ENCODE results near the gene PLAAT4.

PLAAT4 gene

DNA sequence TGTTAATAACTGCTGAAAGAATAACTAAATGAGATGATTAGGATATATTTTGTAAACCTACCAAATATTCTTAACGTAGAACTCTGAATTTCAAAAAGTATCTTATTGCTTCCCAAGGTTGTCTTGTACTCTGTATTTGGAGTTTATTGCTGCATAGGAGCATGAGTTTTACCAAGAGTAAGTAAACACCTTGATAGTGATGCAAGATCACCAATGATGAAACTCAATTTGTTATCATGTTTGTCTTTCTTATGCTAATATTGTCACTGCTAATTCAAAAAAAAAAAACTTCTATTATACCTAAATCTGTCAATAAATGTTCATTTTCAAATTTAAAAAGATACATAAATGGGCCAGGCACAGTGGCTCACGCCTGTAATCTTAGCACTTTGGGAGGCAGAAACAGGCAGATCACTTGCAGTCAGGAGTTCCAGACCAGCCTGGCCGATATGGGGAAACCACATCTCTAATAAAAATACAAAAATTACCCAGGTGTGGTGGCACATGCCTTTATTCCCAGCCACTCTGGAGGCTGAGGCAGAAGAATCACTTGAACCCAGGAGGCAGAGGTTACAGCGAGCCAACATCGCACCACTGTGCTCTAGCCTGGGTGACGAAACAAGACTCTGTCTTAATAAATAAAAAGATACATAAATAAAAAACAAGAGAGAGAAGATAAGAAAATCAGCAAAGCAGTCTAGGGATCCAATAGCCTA lies 50.0 kb downstream of the PLAAT4 start:
- ChIA-PET POLR2A (no interaction called here), CTCF (no interaction called here)
- no peak for TF ChIP-seq TARDBP (IDR thresholded peaks at IDR 0.05)
- DNase-seq (ENCODE audit: extremely low spot score): no peak

GRCh38 chr11:63589000-63589399 lies 52.4 kb downstream of the PLAAT4 start:
- TF ChIP-seq, protein P1, sequence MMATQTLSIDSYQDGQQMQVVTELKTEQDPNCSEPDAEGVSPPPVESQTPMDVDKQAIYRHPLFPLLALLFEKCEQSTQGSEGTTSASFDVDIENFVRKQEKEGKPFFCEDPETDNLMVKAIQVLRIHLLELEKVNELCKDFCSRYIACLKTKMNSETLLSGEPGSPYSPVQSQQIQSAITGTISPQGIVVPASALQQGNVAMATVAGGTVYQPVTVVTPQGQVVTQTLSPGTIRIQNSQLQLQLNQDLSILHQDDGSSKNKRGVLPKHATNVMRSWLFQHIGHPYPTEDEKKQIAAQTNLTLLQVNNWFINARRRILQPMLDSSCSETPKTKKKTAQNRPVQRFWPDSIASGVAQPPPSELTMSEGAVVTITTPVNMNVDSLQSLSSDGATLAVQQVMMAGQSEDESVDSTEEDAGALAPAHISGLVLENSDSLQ (IDR thresholded peaks at IDR 0.05): no peak
- TF ChIP-seq FOXM1 (IDR thresholded peaks at IDR 0.05; ENCODE audit: borderline replicate concordance) (no peak), FOXA1 (IDR thresholded peaks at IDR 0.05) (no peak), CTBP1 (IDR thresholded peaks at IDR 0.05; ENCODE audit: borderline replicate concordance) (no peak), L3MBTL2 (conservative IDR thresholded peaks at IDR 0.05) (no peak)
- ChIA-PET POLR2A (no interaction called here), CTCF (interaction anchor here (0.5 kb wide), 1 partner anchor 72 kb away, joined by 3 read pairs; no protein-coding TSS in a partner anchor)
- no peak for DNase-seq (ENCODE audit: extremely low spot score)

DNA sequence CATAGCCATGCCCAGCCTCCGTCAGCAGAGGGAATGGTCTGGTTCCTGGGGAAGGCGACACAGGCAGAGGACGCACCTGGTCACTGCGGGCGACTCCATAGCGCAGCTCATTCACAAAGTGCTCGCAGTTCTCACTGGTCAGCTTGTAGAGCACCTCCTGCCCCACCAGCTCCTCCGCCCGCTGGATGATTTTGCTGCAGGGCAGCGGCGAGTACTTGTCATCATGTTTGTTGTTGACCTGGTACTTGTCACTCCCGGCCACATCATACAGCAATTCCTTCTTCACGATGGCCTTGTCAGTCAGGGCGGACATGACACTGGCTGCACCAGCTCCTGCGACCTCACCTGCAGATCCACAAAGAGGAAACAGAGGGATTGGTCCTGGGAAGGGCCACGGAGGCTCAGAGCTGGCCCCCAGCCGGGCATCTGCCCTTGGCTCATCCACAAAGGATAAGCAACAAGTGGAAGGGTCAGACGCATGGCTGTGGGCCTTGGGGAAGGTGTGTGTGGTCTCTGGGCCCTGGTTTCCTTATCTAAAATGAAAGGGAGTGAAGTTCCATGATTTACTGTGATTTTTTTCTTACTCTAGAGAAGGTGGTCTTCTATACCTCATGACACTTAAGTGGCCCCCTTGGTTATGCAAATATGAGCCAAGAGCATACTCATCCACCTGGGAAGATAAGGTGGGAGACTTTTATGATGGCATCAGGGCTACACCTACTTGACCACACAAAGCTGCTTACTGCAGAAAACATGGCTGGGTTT lies 53.6 kb downstream of the PLAAT4 start:
- no peak for DNase-seq (ENCODE audit: extremely low spot score)
- CTCF ChIA-PET: no interaction called here
- TF ChIP-seq LEF1 (IDR thresholded peaks at IDR 0.05; ENCODE audit: borderline replicate concordance) (no peak), ARNT (IDR thresholded peaks at IDR 0.05) (no peak), SP1 (IDR thresholded peaks at IDR 0.05) (no peak), FOXA1 (IDR thresholded peaks at IDR 0.05) (no peak), CTBP1 (IDR thresholded peaks at IDR 0.05; ENCODE audit: borderline replicate concordance) (no peak), TARDBP (IDR thresholded peaks at IDR 0.05) (no peak), ELF4 (IDR thresholded peaks at IDR 0.05) (no peak), FOXK2 (IDR thresholded peaks at IDR 0.05) (no peak), HDGF (IDR thresholded peaks at IDR 0.05; ENCODE audit: borderline replicate concordance) (no peak), SUZ12 (IDR thresholded peaks at IDR 0.05) (no peak), ZNF384 (IDR thresholded peaks at IDR 0.05) (no peak), FOXM1 (IDR thresholded peaks at IDR 0.05; ENCODE audit: borderline replicate concordance) (no peak), BHLHE40 (IDR thresholded peaks at IDR 0.05; ENCODE audit: borderline replicate concordance) (no peak), NFRKB (IDR thresholded peaks at IDR 0.05) (no peak), L3MBTL2 (conservative IDR thresholded peaks at IDR 0.05) (no peak)
- TF ChIP-seq, protein P1 (IDR thresholded peaks at IDR 0.05): no peak
- POLR2A ChIA-PET: no interaction called here

GRCh38 chr11:63592975-63593395 lies 56.4 kb downstream of the PLAAT4 start:
- ChIA-PET POLR2A (no interaction called here), CTCF (interaction anchor here (0.6 to 1.2 kb wide), 2 partner anchors 28 to 31 kb away, joined by 3 read pairs; no protein-coding TSS in a partner anchor)
- DNase-seq (ENCODE audit: extremely low spot score): peak; percentile 35
- TF ChIP-seq HDGF (IDR thresholded peaks at IDR 0.05; ENCODE audit: borderline replicate concordance) (no peak), CTBP1 (IDR thresholded peaks at IDR 0.05; ENCODE audit: borderline replicate concordance) (no peak), SUZ12 (IDR thresholded peaks at IDR 0.05) (no peak), NFRKB (IDR thresholded peaks at IDR 0.05) (no peak), LEF1 (IDR thresholded peaks at IDR 0.05; ENCODE audit: borderline replicate concordance) (no peak), FOXA1 (IDR thresholded peaks at IDR 0.05) (no peak), BHLHE40 (IDR thresholded peaks at IDR 0.05; ENCODE audit: borderline replicate concordance) (no peak), SP1 (IDR thresholded peaks at IDR 0.05) (no peak), TARDBP (IDR thresholded peaks at IDR 0.05) (no peak), ELF4 (IDR thresholded peaks at IDR 0.05) (no peak), FOXM1 (IDR thresholded peaks at IDR 0.05; ENCODE audit: borderline replicate concordance) (no peak), FOXK2 (IDR thresholded peaks at IDR 0.05) (no peak)

GRCh38 chr11:63595296-63595695 lies 58.7 kb downstream of the PLAAT4 start:
- no peak for DNase-seq (ENCODE audit: extremely low spot score)
- ChIA-PET POLR2A (no interaction called here), CTCF (interaction anchor here (0.7 kb wide), 1 partner anchor 36 kb away, joined by 7 read pairs; no protein-coding TSS in a partner anchor)
- TF ChIP-seq HDGF (IDR thresholded peaks at IDR 0.05; ENCODE audit: borderline replicate concordance) (no peak), LEF1 (IDR thresholded peaks at IDR 0.05; ENCODE audit: borderline replicate concordance) (no peak), FOXM1 (IDR thresholded peaks at IDR 0.05; ENCODE audit: borderline replicate concordance) (no peak), FOXK2 (IDR thresholded peaks at IDR 0.05) (no peak), NFRKB (IDR thresholded peaks at IDR 0.05) (no peak), ZNF384 (IDR thresholded peaks at IDR 0.05) (no peak), BHLHE40 (IDR thresholded peaks at IDR 0.05; ENCODE audit: borderline replicate concordance) (no peak), ARNT (IDR thresholded peaks at IDR 0.05) (no peak), ELF4 (IDR thresholded peaks at IDR 0.05) (no peak), FOXA1 (IDR thresholded peaks at IDR 0.05) (no peak), L3MBTL2 (conservative IDR thresholded peaks at IDR 0.05) (no peak), CTBP1 (IDR thresholded peaks at IDR 0.05; ENCODE audit: borderline replicate concordance) (no peak)
- TF ChIP-seq, protein P1 (IDR thresholded peaks at IDR 0.05): no peak
